Endothelial cell of umbilical vein (primary cell): ENCODE data around the gene DNAJC9. TPM values are rescaled to one million over a fixed set of nuclear protein-coding genes. Genes with fewer than 3 reads are reported as not detected.

ENCODE experiments used
- BruUV-seq: library from RNA; stranded (reverse); fragments of 400-500 nt; replicated peaks from 2 replicates; lab custom pipeline; 2021; lab: Mats Ljungman, UMichigan
- CTCF ChIA-PET: fragments of 300-600, 350-600 bp; sonication (Branson Sonifier 250); formaldehyde crosslinking; loops from one replicate; lab custom pipeline; 2021; ENCODE audit warnings: antibody characterized with exemption, inconsistent platforms; lab: Charles Lee
- POLR2A ChIA-PET: fragments of 300-600, 350-600 bp; sonication (Branson Sonifier 250); formaldehyde crosslinking; loops from one replicate; lab custom pipeline; 2021; ENCODE audit warnings: antibody characterized with exemption, inconsistent platforms; lab: Charles Lee
- DNase-seq: peaks from one replicate; pipeline ENCODE4 v3.0.0-alpha.2; 2011; ENCODE audit warnings: low read depth, low spot score
- FAIRE-seq: peaks from 2 replicates; lab custom pipeline; 2011; peaks lifted over from hg19 to GRCh38; lab: Jason Lieb, UNC
- H2AFZ ChIP-seq: 2 replicates; pipeline ENCODE4 v1.6.0; 2012; ENCODE audit warnings: low read depth, low read length, control low read depth, inconsistent platforms
- H3K27ac ChIP-seq: 2 replicates; pipeline ENCODE4 v1.5.1; 2011; ENCODE audit warnings: low read depth, mild to moderate bottlenecking, control low read depth, low read length, moderate library complexity; ENCODE audit not compliant: insufficient read depth
- H3K27me3 ChIP-seq, 2 experiments: 2 replicates each; pipeline versions ENCODE4 v1.6.0 to v1.6.1; 2011; ENCODE audit warnings: low read length in 2 of 2, mixed read lengths in 1 of 2; ENCODE audit not compliant: control insufficient read depth in 2 of 2, insufficient read depth in 2 of 2
- H3K36me3 ChIP-seq, 2 experiments: 2 replicates in 1 of 2; 3 replicates in 1 of 2; pipeline ENCODE4 v1.5.1; 2011; ENCODE audit warnings: low read length in 2 of 2, mild to moderate bottlenecking in 1 of 2, moderate library complexity in 1 of 2; ENCODE audit not compliant: control insufficient read depth in 2 of 2, insufficient read depth in 2 of 2; ENCODE audit errors: extremely low read depth in 1 of 2
- H3K4me1 ChIP-seq: 3 replicates; pipeline ENCODE4 v1.5.1; 2011; ENCODE audit warnings: mild to moderate bottlenecking, low read length; ENCODE audit not compliant: control insufficient read depth, insufficient read depth; ENCODE audit errors: extremely low read depth
- H3K4me2 ChIP-seq: 2 replicates; pipeline ENCODE4 v1.6.1; 2011; ENCODE audit warnings: low read length, control low read depth, mixed read lengths; ENCODE audit not compliant: insufficient read depth
- H3K4me3 ChIP-seq, 3 experiments: fragments of 200-600 bp in 1 of 3; sonication (generic), shearing (Covaris generic) in 1 of 3; replicated peaks in 1 of 3; 2 replicates each; pipeline ENCODE4 v1.5.1; 2011 to 2016; ENCODE audit warnings: control low read depth in 3 of 3, low read length in 3 of 3, mild to moderate bottlenecking in 2 of 3, inconsistent platforms in 1 of 3, low read depth in 1 of 3, moderate library complexity in 1 of 3; ENCODE audit not compliant: insufficient read depth in 1 of 3
- H3K79me2 ChIP-seq: 2 replicates; pipeline ENCODE4 v1.6.0; 2012; ENCODE audit warnings: low read length, inconsistent platforms; ENCODE audit not compliant: control insufficient read depth, insufficient read depth
- H3K9ac ChIP-seq: replicated peaks from 2 replicates; pipeline ENCODE3; 2011; ENCODE audit warnings: low read length, control low read depth; ENCODE audit not compliant: insufficient read depth; ENCODE audit errors: extremely low read depth
- H3K9me1 ChIP-seq: replicated peaks from 3 replicates; pipeline ENCODE4 v1.6.0; 2011; ENCODE audit warnings: mild to moderate bottlenecking, low read length; ENCODE audit not compliant: control insufficient read depth, insufficient read depth; ENCODE audit errors: extremely low read depth
- H3K9me3 ChIP-seq: replicated peaks from 2 replicates; pipeline ENCODE4 v1.5.1; 2012; ENCODE audit warnings: low read length, inconsistent platforms; ENCODE audit not compliant: control insufficient read depth, insufficient read depth
- H4K20me1 ChIP-seq: replicated peaks from 2 replicates; pipeline ENCODE3; 2011; ENCODE audit warnings: mild to moderate bottlenecking, low read length; ENCODE audit not compliant: control insufficient read depth, insufficient read depth; ENCODE audit errors: extremely low read depth
- CTCF ChIP-seq, 2 donors: IDR thresholded peaks; 1 replicate in 1 of 2; 2 replicates in 1 of 2; pipeline ENCODE4 v1.5.1; 2011; ENCODE audit warnings: low read length in 2 of 2, mild to moderate bottlenecking in 2 of 2, moderate library complexity in 2 of 2, control low read depth in 1 of 2, inconsistent platforms in 1 of 2, low read depth in 1 of 2; ENCODE audit not compliant: insufficient read depth in 1 of 2; ENCODE audit errors: extremely low read depth in 1 of 2
- EZH2 ChIP-seq: IDR thresholded peaks from 2 replicates; pipeline ENCODE4 v1.6.1; 2012; ENCODE audit warnings: borderline replicate concordance, low read depth, mild to moderate bottlenecking, moderate library complexity, low read length, inconsistent platforms; ENCODE audit not compliant: severe bottlenecking
- FOS ChIP-seq: IDR thresholded peaks from 2 replicates; pipeline ENCODE4 v1.6.1; 2011; ENCODE audit warnings: mild to moderate bottlenecking, low read length, moderate library complexity, borderline replicate concordance; ENCODE audit not compliant: insufficient read depth
- GATA2 ChIP-seq: IDR thresholded peaks from 2 replicates; pipeline ENCODE4 v1.7.0; 2011; ENCODE audit warnings: low read depth, mild to moderate bottlenecking, moderate library complexity, mixed read lengths, low read length; ENCODE audit not compliant: insufficient read length, insufficient read depth
- JUN ChIP-seq: IDR thresholded peaks from 2 replicates; pipeline ENCODE4 v1.6.1; 2011; ENCODE audit warnings: borderline replicate concordance, low read depth; ENCODE audit not compliant: insufficient read length, insufficient read depth
- MAX ChIP-seq: IDR thresholded peaks from 2 replicates; pipeline ENCODE4 v1.6.1; 2011; ENCODE audit not compliant: insufficient read depth, insufficient read length
- MYC ChIP-seq: IDR thresholded peaks from one replicate; pipeline ENCODE4 v1.6.1; 2011; ENCODE audit warnings: mild to moderate bottlenecking, low read depth, low read length
- POLR2A ChIP-seq: IDR thresholded peaks from 2 replicates; pipeline ENCODE4 v1.6.1; 2012; ENCODE audit warnings: low read depth, mild to moderate bottlenecking, control low read depth, low read length
- POLR2AphosphoS5 ChIP-seq: IDR thresholded peaks from 2 replicates; pipeline ENCODE4 v1.6.1; 2012; ENCODE audit warnings: low read depth, mild to moderate bottlenecking, control low read depth, low read length, moderate library complexity; ENCODE audit not compliant: insufficient read depth
- dilution Hi-C: fragments of 300-500 bp; cut with MboI; formaldehyde crosslinking; loops from one replicate; pipeline ENCODE4 v1.15.0; 2019; ENCODE audit warnings: low sequenced_read_pairs; ENCODE audit not compliant: extremely low pct_ligation_motif_present
- intact Hi-C: fragments of 100-400 bp; cut with micrococcal nuclease; formaldehyde crosslinking; loops from one replicate; pipeline ENCODE4 v1.10.0; 2022
- polyA plus RNA-seq, 4 experiments: library from polyadenylated mRNA; depleted of rRNA in 3 of 4; stranded (reverse) in 3 of 4; unstranded in 1 of 4; fragments of >200 nt; gene quantifications; 2 replicates each; pipeline versions ENCODE4 v1.2.1 to v1.2.3, GENCODE V29; 2011 to 2012; ENCODE audit warnings: missing spikeins in 1 of 4
- total RNA-seq: library from RNA; stranded (reverse); gene quantifications from 2 replicates; pipeline ENCODE4 v1.2.3, GENCODE V29; 2021

Gene DNAJC9
- total and polyA plus RNA-seq, 2 donors (not counting 3 experiments of a cell fraction or from before 2014, with no cell fraction given): 29.1 to 47.1 TPM

DNA sequence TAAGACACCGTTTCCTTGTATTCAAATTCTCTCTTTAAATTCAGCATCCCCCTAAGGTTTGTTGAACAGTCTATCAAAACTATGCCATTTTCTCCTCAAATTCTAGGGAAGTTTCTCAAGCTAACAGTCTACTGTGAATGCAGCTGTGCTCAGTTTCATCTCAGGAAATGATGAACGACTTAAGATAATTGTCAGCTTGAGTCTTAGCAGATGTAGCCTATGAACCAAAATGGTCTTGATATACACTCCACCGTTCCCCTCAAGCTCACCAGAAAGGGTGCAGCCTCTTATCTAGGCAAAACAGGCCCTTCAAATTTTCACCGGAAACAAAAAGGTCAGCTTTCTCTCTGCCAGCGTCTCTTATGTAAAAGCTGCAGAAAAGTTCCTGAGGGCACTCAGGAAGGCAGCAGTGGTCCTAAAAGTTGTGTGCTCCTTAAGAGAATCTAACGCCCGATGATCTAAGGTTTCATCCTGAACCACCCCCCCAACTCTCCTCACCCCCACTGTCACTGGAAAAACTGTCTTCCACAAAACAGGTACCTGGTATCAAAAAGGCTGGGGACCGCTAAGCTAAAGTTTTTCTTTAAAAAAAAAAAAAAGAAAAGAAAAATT lies 2.1 kb downstream of the DNAJC9 start:
- no TSS peak for BruUV-seq
- no peak for TF ChIP-seq JUN
- no peak for TF ChIP-seq FOS
- TF ChIP-seq GATA2: no peak
- no peak for TF ChIP-seq MYC
- no peak for TF ChIP-seq EZH2
- no peak for TF ChIP-seq POLR2A
- no peak for TF ChIP-seq MAX
- no peak for TF ChIP-seq POLR2AphosphoS5
- TF ChIP-seq CTCF (IDR thresholded peaks at IDR 0.05; ENCODE audit: extremely low read depth in 1 of 2, insufficient read depth in 1 of 2, low read depth in 1 of 2, low read length in 2 of 2): no peak
- ChIA-PET POLR2A (interaction anchor here (1.5 kb wide), 1 partner anchor 250 kb away, joined by 8 read pairs; the partner anchor contains the start of gene PPP3CB), CTCF (interaction anchor here (1.0 to 1.4 kb wide), 3 partner anchors 11 to 19 kb away, joined by 4 to 10 read pairs (median 6); no protein-coding TSS in a partner anchor)
- Histone ChIP-seq H3K27me3 (no peaks in the 10 kb centered on the region), H3K27ac (no peak overlapping the region), H3K9me1 (no peaks in the 10 kb centered on the region), H3K4me3 (peak overlapping the region; percentile 14 to 89 (median 63)), H3K4me1 (peaks cover 26% of the 10 kb centered on the region), H4K20me1 (no peaks in the 10 kb centered on the region), H3K79me2 (peaks cover 35% of the 10 kb centered on the region), H2AFZ (no peak overlapping the region), H3K36me3 (peaks cover 10 to 16% of the 10 kb centered on the region in 2 experiments), H3K9ac (peak overlapping the region; percentile 77), H3K4me2 (peak overlapping the region; percentile 92), H3K9me3 (no peaks in the 10 kb centered on the region)
- intact Hi-C loops (no loop called here), dilution Hi-C loops (no loop called here)
- FAIRE-seq (no peak), DNase-seq (peak; percentile 14)
